Measurements from ENCODE around the gene GAPDH.
"Not testable (repeated sequence)": the region's sequence is repeated elsewhere in the genome, so short reads cannot be mapped to it uniquely, and the experiment has no call there.

DNA sequence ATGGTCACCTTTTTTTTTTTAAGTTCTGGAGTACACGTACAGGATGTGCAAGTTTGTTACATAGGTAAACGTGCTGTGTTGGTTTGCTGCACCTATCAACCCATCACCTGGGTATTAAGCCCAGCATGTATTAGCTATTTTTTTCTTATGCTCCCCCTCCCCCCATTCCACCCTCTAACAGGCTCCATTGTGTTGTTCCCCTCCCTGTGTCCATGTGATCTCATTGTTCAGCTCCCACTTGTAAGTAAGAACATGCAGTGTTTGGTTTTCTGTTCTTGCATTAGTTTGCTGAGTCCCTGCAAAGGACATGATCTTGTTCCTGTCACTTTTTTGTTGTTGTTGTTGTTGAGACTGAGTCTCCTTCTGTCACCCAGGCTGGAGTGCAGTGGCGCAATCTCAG is 37.0 kb upstream of the GAPDH start:
- TF ChIP-seq POLR2A (IDR thresholded peaks at IDR 0.05; ENCODE audit: extremely low read depth, insufficient read length): not testable (repeated sequence)
- TF ChIP-seq, protein P1, sequence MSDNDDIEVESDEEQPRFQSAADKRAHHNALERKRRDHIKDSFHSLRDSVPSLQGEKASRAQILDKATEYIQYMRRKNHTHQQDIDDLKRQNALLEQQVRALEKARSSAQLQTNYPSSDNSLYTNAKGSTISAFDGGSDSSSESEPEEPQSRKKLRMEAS (IDR thresholded peaks at IDR 0.05; ENCODE audit: low read depth, low read length): not testable (repeated sequence)
- TF ChIP-seq, protein P2, sequence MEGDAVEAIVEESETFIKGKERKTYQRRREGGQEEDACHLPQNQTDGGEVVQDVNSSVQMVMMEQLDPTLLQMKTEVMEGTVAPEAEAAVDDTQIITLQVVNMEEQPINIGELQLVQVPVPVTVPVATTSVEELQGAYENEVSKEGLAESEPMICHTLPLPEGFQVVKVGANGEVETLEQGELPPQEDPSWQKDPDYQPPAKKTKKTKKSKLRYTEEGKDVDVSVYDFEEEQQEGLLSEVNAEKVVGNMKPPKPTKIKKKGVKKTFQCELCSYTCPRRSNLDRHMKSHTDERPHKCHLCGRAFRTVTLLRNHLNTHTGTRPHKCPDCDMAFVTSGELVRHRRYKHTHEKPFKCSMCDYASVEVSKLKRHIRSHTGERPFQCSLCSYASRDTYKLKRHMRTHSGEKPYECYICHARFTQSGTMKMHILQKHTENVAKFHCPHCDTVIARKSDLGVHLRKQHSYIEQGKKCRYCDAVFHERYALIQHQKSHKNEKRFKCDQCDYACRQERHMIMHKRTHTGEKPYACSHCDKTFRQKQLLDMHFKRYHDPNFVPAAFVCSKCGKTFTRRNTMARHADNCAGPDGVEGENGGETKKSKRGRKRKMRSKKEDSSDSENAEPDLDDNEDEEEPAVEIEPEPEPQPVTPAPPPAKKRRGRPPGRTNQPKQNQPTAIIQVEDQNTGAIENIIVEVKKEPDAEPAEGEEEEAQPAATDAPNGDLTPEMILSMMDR (IDR thresholded peaks at IDR 0.05; ENCODE audit: low read depth, low read length): not testable (repeated sequence)

All from NB4 (cell line).